ENCODE measurements around the gene MAP3K21. TPM values are rescaled to one million over a fixed set of nuclear protein-coding genes. Genes with fewer than 3 reads are reported as not detected.

MAP3K21 gene
- total and polyA plus RNA-seq, 2 of the 4 experiments (the other 2 are of a cell fraction): 0.15 to 0.18 TPM

DNA sequence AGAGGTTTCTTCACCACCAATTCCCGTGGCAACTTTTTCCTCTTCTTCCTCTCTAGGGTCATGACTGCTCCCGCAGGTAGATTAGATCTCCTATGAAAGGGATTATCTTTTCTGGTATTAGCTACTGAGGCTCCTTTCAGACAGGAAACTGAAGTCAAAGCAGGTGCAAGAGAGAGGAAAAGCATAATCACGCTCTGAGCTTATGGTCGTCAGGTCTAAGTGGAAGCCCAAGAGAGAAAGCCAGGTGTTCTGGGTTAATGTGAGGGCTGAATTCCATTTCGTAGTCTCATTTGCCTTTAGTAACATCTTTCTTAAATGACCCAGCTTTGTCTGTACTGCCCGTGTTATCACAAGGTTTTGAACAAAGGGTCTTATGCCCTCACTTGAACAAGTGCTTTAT lies 8.3 kb upstream of the MAP3K21 start:
- Histone ChIP-seq H3K23ac (ENCODE audit: low read depth, low read length) (no peak overlapping the region), H3K27ac (ENCODE audit: insufficient read depth, low read length) (no peak overlapping the region), H3K9me3 (ENCODE audit: control insufficient read depth, insufficient read depth, low read length) (no peaks in the 10 kb centered on the region), H3K9ac (ENCODE audit: low read depth, low read length) (no peak overlapping the region), H2AFZ (replicated peaks; ENCODE audit: low read length, poor library complexity) (no peak overlapping the region), H3K27me3 (ENCODE audit: control insufficient read depth, insufficient read depth, low read length) (peaks cover 6% of the 10 kb centered on the region), H4K20me1 (ENCODE audit: insufficient read depth, low read length) (no peaks in the 10 kb centered on the region), H2BK20ac (ENCODE audit: low read depth, low read length) (no peak overlapping the region), H3K56ac (ENCODE audit: extremely low read depth, insufficient read depth, low read length) (no peak overlapping the region), H2AK9ac (replicated peaks; ENCODE audit: low read depth, low read length, poor library complexity) (no peak overlapping the region), H2BK120ac (ENCODE audit: low read depth, low read length) (no peak overlapping the region), H2BK15ac (ENCODE audit: low read depth, low read length) (no peak overlapping the region), H4K91ac (ENCODE audit: insufficient read depth, low read depth, low read length) (no peak overlapping the region), H4K5ac (ENCODE audit: low read depth, low read length) (no peak overlapping the region), H3K4me3 (ENCODE audit: insufficient read depth, low read depth, low read length) (no peak overlapping the region), H3K36me3 (ENCODE audit: control insufficient read depth, insufficient read depth, low read length) (no peaks in the 10 kb centered on the region), H3K18ac (ENCODE audit: low read depth, low read length) (no peak overlapping the region), H2BK5ac (ENCODE audit: low read depth, low read length, poor library complexity, severe bottlenecking) (no peak overlapping the region), H3K14ac (replicated peaks; ENCODE audit: low read depth, low read length) (no peak overlapping the region), H2AK5ac (ENCODE audit: low read depth, low read length) (no peak overlapping the region), H3K4ac (ENCODE audit: low read depth, low read length) (no peak overlapping the region), H3K4me1 (ENCODE audit: control insufficient read depth, insufficient read depth, low read length) (no peaks in the 10 kb centered on the region), H3K9me1 (ENCODE audit: insufficient read depth, low read length) (no peaks in the 10 kb centered on the region), H4K8ac (ENCODE audit: low read depth in 2 of 2, low read length in 2 of 2) (no peak overlapping the region), H3K79me1 (ENCODE audit: low read depth in 1 of 2, low read length in 2 of 2) (no peaks in the 10 kb centered on the region), H3K4me2 (ENCODE audit: low read depth, low read length) (no peak overlapping the region)
- WGBS, 2 experiments (ENCODE audit: extremely low coverage in 2 of 2, insufficient read length in 1 of 2): 57% methylated on average over 1 of the region's 6 CpGs; no CpG with 5 or more reads in 1 of the 2 experiments
- in situ Hi-C loops (cut with MboI; ENCODE audit: low sequenced_read_pairs) (no loop called here), dilution Hi-C loops (cut with HindIII; ENCODE audit: low sequenced_read_pairs, unreplicated experiment) (no loop called here), intact Hi-C loops (cut with micrococcal nuclease) (no loop called here)
- no TSS peak for BruUV-seq (replicated peaks)
- TF ChIP-seq BHLHE40 (IDR thresholded peaks at IDR 0.05; ENCODE audit: low read depth, low read length): no peak
- no peak for TF ChIP-seq CHD1 (IDR thresholded peaks at IDR 0.05; ENCODE audit: low read depth, low read length)
- no peak for TF ChIP-seq MXI1 (IDR thresholded peaks at IDR 0.05; ENCODE audit: borderline replicate concordance, low read depth, low read length)
- TF ChIP-seq, protein P1, sequence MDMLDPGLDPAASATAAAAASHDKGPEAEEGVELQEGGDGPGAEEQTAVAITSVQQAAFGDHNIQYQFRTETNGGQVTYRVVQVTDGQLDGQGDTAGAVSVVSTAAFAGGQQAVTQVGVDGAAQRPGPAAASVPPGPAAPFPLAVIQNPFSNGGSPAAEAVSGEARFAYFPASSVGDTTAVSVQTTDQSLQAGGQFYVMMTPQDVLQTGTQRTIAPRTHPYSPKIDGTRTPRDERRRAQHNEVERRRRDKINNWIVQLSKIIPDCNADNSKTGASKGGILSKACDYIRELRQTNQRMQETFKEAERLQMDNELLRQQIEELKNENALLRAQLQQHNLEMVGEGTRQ (IDR thresholded peaks at IDR 0.05; ENCODE audit: low read depth, low read length): no peak
- no peak for TF ChIP-seq RFX5 (IDR thresholded peaks at IDR 0.05; ENCODE audit: low read depth, low read length)
- TF ChIP-seq SMC3 (IDR thresholded peaks at IDR 0.05; ENCODE audit: low read depth, low read length): no peak
- no peak for TF ChIP-seq MAFK (IDR thresholded peaks at IDR 0.05; ENCODE audit: low read depth, low read length)
- ATAC-seq (ENCODE audit: low read depth) (no peak), DNase-seq (no peak)
- POLR2A ChIA-PET (ENCODE audit: unreplicated experiment): no interaction called here
- CTCF ChIA-PET: interaction anchor here (0.7 kb wide), 1 partner anchor 14 kb away, joined by 3 read pairs; no protein-coding TSS in a partner anchor
